Adipose tissue (tissue), 3 donors: ENCODE results near the gene DCAF7. TPM values are rescaled to one million over a fixed set of nuclear protein-coding genes. Genes with fewer than 3 reads are reported as not detected.

Experiments used
- H3K27ac ChIP-seq: one replicate; pipeline ENCODE4 v1.5.1; 2013; ENCODE audit warnings: low read depth, low read length
- WGBS, 3 donors: extraction: QIAGEN DNeasy Blood & Tissue Kit; methylation state at CpG; one replicate each; pipeline ENCODE4 v1.1.7; 2013; 5-methylcytosine and 5-hydroxymethylcytosine counted together
- polyA plus RNA-seq, 3 donors: library from polyadenylated mRNA; stranded (reverse); fragments of 200-250 nt; gene quantifications; one replicate each; pipeline ENCODE4 v1.2.3, GENCODE V29; 2013
- donor health status: healthy with polysubstance abuse.
- donor health status: Bipolar disorder and iron deficiency.
- donor health status: healthy.

DCAF7 gene
- polyA plus RNA-seq, 3 donors: 12.9 to 21.1 (median 18.2) TPM

DNA sequence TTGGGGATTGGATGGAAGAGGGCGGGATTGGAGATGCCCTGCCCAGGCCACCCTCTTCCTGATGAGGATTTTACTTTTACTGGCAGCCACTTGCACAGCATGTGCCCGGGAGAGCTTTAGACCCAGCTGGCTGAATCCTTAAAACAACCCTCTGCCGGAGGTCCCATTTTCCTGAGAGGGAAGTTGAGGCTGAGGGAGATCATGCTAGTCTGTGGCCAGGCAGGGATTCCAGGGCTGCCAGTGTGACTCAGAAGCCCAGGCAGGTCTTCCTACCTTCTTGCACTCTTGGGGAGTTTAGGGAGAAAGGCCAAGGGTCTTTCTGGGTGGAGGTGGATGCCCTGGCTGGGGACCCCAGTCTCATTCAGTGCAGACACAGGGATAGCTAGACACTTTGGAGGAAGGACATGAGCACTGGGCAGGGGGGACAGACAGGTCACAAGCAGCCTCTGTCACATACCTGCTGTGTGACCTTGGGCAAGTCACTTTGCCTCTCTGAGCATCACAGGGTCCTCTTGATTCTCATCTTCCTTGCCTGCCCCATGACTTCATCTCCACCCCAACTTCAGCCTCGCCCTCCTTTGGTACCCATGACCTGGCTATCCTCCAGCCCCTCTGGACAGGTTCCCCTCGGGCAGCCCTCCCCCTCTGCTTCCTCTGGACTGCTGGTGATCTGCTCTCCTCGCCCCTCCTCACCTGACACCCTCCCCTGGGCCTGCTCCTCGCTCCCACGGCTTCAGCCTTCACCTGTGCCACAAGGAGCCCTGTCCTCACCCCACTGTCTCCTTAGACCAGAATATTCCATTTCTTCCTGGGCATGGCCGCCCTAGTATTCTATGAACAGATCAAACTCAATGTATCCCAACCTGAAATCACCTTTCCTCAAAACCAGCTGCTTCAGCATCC, 11.3 kb upstream of the DCAF7 start:
- WGBS, 3 donors: 62 to 78% (median 69%) methylated on average over 9 of the region's 9 CpGs
- no peak overlapping the region for H3K27ac ChIP-seq

GRCh38 chr17:63540590-63540989, 9.7 kb upstream of the DCAF7 start:
- H3K27ac ChIP-seq: no peak overlapping the region
- 63 to 69% (median 69%) methylated on average over 4 of the region's 4 CpGs for WGBS, 3 donors

GRCh38 chr17:63542218-63542545, 8.1 kb upstream of the DCAF7 start:
- 92 to 95% (median 94%) methylated on average over 9 of the region's 9 CpGs for WGBS, 3 donors

GRCh38 chr17:63542942-63543821, 7.1 kb upstream of the DCAF7 start:
- no peak overlapping the region for H3K27ac ChIP-seq
- 48 to 54% (median 54%) methylated on average over 14 to 15 of the region's 15 CpGs for WGBS, 3 donors

More at GRCh38 chr17:63542218-63542545, 8.1 kb upstream of the DCAF7 start:
- H3K27ac ChIP-seq: no peak overlapping the region

GRCh38 chr17:63543822-63544420, 6.4 kb upstream of the DCAF7 start:
- H3K27ac ChIP-seq: no peak overlapping the region

- WGBS, 3 donors: 89 to 92% (median 91%) methylated on average over 13 of the region's 13 CpGs
- no peak overlapping the region for H3K27ac ChIP-seq
Measured at GRCh38 chr17:63544467-63545301, 5.6 kb upstream of the DCAF7 start.

DNA sequence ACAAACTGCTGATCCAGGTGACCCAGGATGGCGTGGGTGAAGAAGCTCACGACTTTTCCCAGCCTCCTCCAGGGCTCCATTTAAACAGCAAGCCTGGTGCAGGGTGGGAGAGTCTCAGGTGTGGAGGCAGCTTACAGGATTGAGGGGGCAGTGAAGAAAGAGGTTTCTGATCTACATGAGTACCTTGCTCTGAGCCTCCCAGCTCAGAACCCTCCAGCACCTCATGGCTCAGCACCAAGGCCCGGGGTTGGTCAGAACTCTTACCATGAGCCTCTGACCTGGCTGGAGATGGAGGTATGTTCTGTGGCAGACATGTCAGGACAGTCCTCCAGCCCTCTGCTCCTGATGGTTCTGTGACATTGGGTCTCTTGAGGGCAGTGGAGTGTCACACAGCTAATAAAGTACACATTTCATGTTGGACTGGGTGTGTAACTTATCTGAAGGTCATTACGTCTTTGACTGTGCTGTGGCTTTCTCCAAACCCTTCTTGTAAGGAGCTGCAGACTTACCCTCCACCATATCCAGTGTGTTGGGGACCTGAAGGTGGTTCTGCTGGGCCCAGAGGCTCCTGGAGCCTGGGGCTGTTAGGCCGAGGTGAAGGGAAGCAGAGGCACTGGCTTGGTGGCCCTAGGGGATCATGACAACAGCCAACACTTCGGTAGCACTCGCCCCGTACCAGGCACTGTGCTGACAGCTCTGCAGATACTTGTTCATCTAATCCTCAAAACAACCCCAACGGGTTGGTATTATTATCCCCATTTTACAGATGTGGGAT, 3.8 kb upstream of the DCAF7 start:
- WGBS, 3 donors: 84 to 92% (median 90%) methylated on average over 9 of the region's 9 CpGs
- no peak overlapping the region for H3K27ac ChIP-seq

- H3K27ac ChIP-seq: no peak overlapping the region
- WGBS, 3 donors: 59 to 75% (median 72%) methylated on average over 5 of the region's 5 CpGs
Measured at GRCh38 chr17:63547083-63547523, 3.2 kb upstream of the DCAF7 start.

- 17 to 18% (median 17%) methylated on average over 18 of the region's 18 CpGs for WGBS, 3 donors
- H3K27ac ChIP-seq: peak overlapping the region; percentile 1
Measured at GRCh38 chr17:63549289-63549945, 860 bp upstream of the DCAF7 start.

GRCh38 chr17:63550817-63551639, 751 bp downstream of the DCAF7 start:
- 0 to 1% (median 0%) methylated on average over 32 of the region's 32 CpGs for WGBS, 3 donors
- H3K27ac ChIP-seq: peak overlapping the region; percentile 56

DNA sequence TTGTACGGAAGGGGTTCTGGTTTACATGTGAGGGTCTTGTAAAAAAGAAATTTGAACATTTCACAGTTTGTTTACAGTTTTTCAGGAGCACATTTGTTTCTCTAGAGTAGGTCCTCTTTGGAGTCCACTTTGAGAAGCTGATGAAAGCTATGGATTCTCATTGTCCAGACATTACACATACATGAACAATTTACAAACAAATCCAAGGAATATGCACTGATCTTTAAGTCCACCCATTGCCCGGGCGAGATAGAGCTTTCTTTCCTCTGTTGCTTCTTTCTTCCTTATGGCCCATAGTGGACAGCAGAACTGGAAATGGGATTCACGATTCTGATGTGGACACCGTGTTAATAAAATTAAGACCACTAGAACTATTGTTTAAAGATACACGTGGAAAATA, 1.9 kb downstream of the DCAF7 start:
- WGBS, 3 donors: 39 to 61% (median 61%) methylated on average over 6 of the region's 6 CpGs

GRCh38 chr17:63555500-63556156, 5.4 kb downstream of the DCAF7 start:
- H3K27ac ChIP-seq: no peak overlapping the region
- WGBS, 3 donors: 47 to 72% (median 71%) methylated on average over 7 of the region's 7 CpGs

More for the DNA sequence above, 1.9 kb downstream of the DCAF7 start:
- H3K27ac ChIP-seq: no peak overlapping the region

GRCh38 chr17:63557416-63557815, 7.1 kb downstream of the DCAF7 start:
- no peak overlapping the region for H3K27ac ChIP-seq
- WGBS, 3 donors: 98 to 99% (median 99%) methylated on average over 2 of the region's 2 CpGs

DNA sequence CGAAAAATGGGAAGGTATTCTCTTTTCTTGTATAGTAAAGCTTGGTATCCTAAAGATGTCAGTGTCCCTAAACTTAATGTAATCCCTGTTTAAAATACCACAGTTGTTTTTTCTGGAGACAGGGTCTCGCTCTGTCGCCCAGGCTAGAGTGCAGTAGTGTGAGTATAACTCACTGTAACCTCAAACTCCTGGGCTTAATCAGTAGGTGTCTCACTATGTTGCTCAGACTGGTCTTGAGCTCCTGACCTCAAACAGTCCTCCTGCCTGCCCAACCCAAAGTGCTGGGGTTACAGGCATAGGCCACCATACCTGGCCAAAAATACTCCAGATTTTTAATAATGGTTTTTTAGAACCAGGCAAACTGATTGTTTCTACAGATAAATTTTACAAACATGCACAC, 8.2 kb downstream of the DCAF7 start:
- 81 to 96% (median 93%) methylated on average over 3 of the region's 3 CpGs for WGBS, 3 donors
- H3K27ac ChIP-seq: no peak overlapping the region

GRCh38 chr17:63561819-63562218, 11.5 kb downstream of the DCAF7 start:
- H3K27ac ChIP-seq: no peak overlapping the region

GRCh38 chr17:63563339-63563738, 13.1 kb downstream of the DCAF7 start:
- no peak overlapping the region for H3K27ac ChIP-seq
- 99 to 100% (median 100%) methylated on average over 2 of the region's 2 CpGs for WGBS, 3 donors
